Measurements from ENCODE around the gene SRPK2. TPM values are rescaled to one million over a fixed set of nuclear protein-coding genes. Genes with fewer than 3 reads are reported as not detected.

SRPK2 gene
- total RNA-seq, 1 donor from 2014 or later, result 47.1 TPM

DNA sequence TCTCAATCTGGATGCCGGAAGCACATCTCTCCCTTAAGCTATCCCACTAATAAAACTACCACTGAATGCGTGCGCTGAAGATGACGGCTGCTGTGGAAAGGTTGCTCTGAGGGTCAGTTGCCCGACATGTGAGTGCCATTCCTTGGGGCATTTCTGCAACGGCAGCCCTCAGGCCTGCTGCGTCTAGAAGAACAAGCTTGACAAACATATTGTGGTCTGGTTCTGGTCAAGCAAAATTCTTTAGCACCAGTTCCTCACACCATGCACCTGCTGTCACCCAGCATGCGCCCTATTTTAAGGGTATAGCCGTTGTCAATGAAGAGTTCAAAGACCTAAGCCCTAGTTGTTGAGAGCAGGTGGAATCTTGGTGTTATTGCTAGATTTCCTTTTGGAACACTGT lies 184.2 kb downstream of the SRPK2 start:
- Histone ChIP-seq H3K27me3 (no peaks in the 10 kb centered on the region), H3K9me3 (no peaks in the 10 kb centered on the region), H3K27ac (no peak overlapping the region), H3K4me1 (peaks cover 6% of the 10 kb centered on the region), H3K4me3 (no peak overlapping the region), H3K36me3 (peaks cover 0 to 5% of the 10 kb centered on the region in 2 donors)
- TF ChIP-seq POLR2AphosphoS5 (IDR thresholded peaks at IDR 0.05; ENCODE audit: insufficient read depth in 1 of 2, low read depth in 1 of 2) (no peak), POLR2A (IDR thresholded peaks at IDR 0.05) (no peak), CTCF (IDR thresholded peaks at IDR 0.05) (no peak)
- intact Hi-C loops (cut with DNase I), result no loop called here
- DNase-seq (ENCODE audit: extremely low spot score in 2 of 2), result no peak

GRCh38 chr7:105202616-105203015 lies 186.1 kb downstream of the SRPK2 start:
- Histone ChIP-seq H3K27ac (no peak overlapping the region), H3K4me1 (peaks cover 16% of the 10 kb centered on the region), H3K9me3 (no peaks in the 10 kb centered on the region), H3K36me3 (peaks cover 0 to 5% of the 10 kb centered on the region in 2 donors), H3K4me3 (no peak overlapping the region), H3K27me3 (no peaks in the 10 kb centered on the region)
- DNase-seq (ENCODE audit: extremely low spot score in 2 of 2), result no peak
- TF ChIP-seq CTCF (IDR thresholded peaks at IDR 0.05) (no peak), POLR2A (IDR thresholded peaks at IDR 0.05) (no peak), POLR2AphosphoS5 (IDR thresholded peaks at IDR 0.05; ENCODE audit: insufficient read depth in 1 of 2, low read depth in 1 of 2) (no peak)
- intact Hi-C loops (cut with DNase I), result no loop called here

DNA sequence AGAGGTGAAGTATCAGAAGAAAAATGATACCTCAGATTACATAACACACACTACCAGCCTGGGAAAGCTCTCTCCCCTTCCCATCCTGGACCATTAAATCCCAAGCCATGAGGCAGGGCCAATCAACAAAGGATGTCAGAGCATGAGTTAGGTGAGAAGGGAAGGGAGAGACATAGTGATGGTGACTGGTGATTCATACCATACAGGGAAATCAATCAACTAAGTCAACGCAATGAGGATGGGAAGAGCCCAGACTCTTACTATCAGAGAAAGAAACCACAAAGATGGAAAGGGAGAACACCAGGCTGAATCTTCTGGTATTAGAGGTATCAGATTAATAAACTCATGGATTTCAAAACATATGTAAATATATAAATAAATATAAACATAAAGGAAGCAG lies 189.3 kb downstream of the SRPK2 start:
- H3K9me3 ChIP-seq, result no peaks in the 10 kb centered on the region
- DNase-seq (ENCODE audit: extremely low spot score in 2 of 2), result no peak
- intact Hi-C loops (cut with DNase I), result no loop called here

GRCh38 chr7:105198223-105198622 lies 190.5 kb downstream of the SRPK2 start:
- peaks cover 0 to 5% of the 10 kb centered on the region in 2 donors for H3K36me3 ChIP-seq
- no peak overlapping the region for H3K4me3 ChIP-seq
- DNase-seq (ENCODE audit: extremely low spot score in 2 of 2), result no peak
- H3K9me3 ChIP-seq, result no peaks in the 10 kb centered on the region
- intact Hi-C loops (cut with DNase I), result no loop called here
- no peaks in the 10 kb centered on the region for H3K27me3 ChIP-seq
- no peak overlapping the region for H3K27ac ChIP-seq
- TF ChIP-seq POLR2A (IDR thresholded peaks at IDR 0.05), result no peak
- TF ChIP-seq CTCF (IDR thresholded peaks at IDR 0.05), result no peak
- no peak for TF ChIP-seq POLR2AphosphoS5 (IDR thresholded peaks at IDR 0.05; ENCODE audit: insufficient read depth in 1 of 2, low read depth in 1 of 2)
- peaks cover 26% of the 10 kb centered on the region for H3K4me1 ChIP-seq

More for the DNA sequence above, 189.3 kb downstream of the SRPK2 start:
- H3K4me3 ChIP-seq, result no peak overlapping the region
- TF ChIP-seq POLR2AphosphoS5 (IDR thresholded peaks at IDR 0.05; ENCODE audit: insufficient read depth in 1 of 2, low read depth in 1 of 2), result no peak
- no peak for TF ChIP-seq CTCF (IDR thresholded peaks at IDR 0.05)
- no peak for TF ChIP-seq POLR2A (IDR thresholded peaks at IDR 0.05)
- H3K36me3 ChIP-seq, result peaks cover 0 to 5% of the 10 kb centered on the region in 2 donors
- H3K4me1 ChIP-seq, result peaks cover 26% of the 10 kb centered on the region
- no peak overlapping the region for H3K27ac ChIP-seq
- no peaks in the 10 kb centered on the region for H3K27me3 ChIP-seq

- Histone ChIP-seq H3K9me3 (no peaks in the 10 kb centered on the region), H3K4me1 (peaks cover 26% of the 10 kb centered on the region), H3K27me3 (no peaks in the 10 kb centered on the region), H3K4me3 (no peak overlapping the region), H3K27ac (no peak overlapping the region), H3K36me3 (no peaks in the 10 kb centered on the region)
- TF ChIP-seq CTCF (IDR thresholded peaks at IDR 0.05) (no peak), POLR2AphosphoS5 (IDR thresholded peaks at IDR 0.05; ENCODE audit: insufficient read depth in 1 of 2, low read depth in 1 of 2) (no peak), POLR2A (IDR thresholded peaks at IDR 0.05) (no peak)
- DNase-seq (ENCODE audit: extremely low spot score in 2 of 2), result no peak
- intact Hi-C loops (cut with DNase I), result no loop called here
These were observed 192.2 kb downstream of the SRPK2 start for GRCh38 chr7:105196473-105196872.
